ENCODE results near the gene DGKI. TPM values are rescaled to one million over a fixed set of nuclear protein-coding genes. Genes with fewer than 3 reads are reported as not detected.
A peak's percentile ranks its signal among the peaks of the same experiment; 100 is the strongest.

Gene DGKI
- total RNA-seq, 1 experiment from 2014 or later = not detected

DNA sequence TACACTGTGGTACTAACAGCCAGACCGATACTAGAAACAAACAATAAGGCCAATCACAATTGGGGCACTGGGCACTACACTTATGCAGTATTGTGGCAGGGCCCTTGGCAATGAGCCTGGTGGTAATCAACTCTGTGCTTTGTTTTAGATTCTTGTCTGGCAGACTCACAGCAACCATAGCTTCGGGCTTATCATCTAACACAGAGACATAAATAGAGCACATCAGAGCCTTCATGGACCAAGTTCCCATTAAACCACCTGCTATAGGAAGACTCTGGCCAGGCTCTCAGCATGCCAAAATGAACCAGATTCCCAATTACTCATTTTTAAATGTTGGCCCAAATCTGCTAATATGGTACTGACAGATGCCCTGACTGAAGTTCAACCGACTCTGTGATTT, 218.6 kb downstream of the DGKI start:
- Histone ChIP-seq H3K9me3 (ENCODE audit: control insufficient read depth, insufficient read depth, low read depth, low read length) (no peaks in the 10 kb centered on the region), H3K4me1 (ENCODE audit: control insufficient read depth, insufficient read depth, low read length) (no peaks in the 10 kb centered on the region), H3K4me3 (ENCODE audit: low read depth in 2 of 2, low read length in 2 of 2) (no peak overlapping the region), H3K27me3 (ENCODE audit: control insufficient read depth, insufficient read depth, low read length) (peaks cover 6% of the 10 kb centered on the region), H3K36me3 (ENCODE audit: control insufficient read depth, insufficient read depth, low read length) (no peaks in the 10 kb centered on the region), H3K27ac (ENCODE audit: low read length) (no peak overlapping the region)
- in situ Hi-C loops (cut with HindIII; ENCODE audit: low pct_unique_long_range_greater_than_20kb, low sequenced_read_pairs) = no loop called here
- no TSS peak for BruUV-seq (replicated peaks)
- CTCF ChIA-PET = no interaction called here
- POLR2A ChIA-PET = no interaction called here
- intact Hi-C loops (cut with micrococcal nuclease; ENCODE audit: unreplicated experiment) = no loop called here
- TF ChIP-seq REST (IDR thresholded peaks at IDR 0.05; ENCODE audit: insufficient read depth in 1 of 2, low read depth in 2 of 2, low read length in 1 of 2) = no peak
- TF ChIP-seq TCF7L2 (IDR thresholded peaks at IDR 0.05; ENCODE audit: low read depth, low read length) = no peak
- TF ChIP-seq, protein P1, sequence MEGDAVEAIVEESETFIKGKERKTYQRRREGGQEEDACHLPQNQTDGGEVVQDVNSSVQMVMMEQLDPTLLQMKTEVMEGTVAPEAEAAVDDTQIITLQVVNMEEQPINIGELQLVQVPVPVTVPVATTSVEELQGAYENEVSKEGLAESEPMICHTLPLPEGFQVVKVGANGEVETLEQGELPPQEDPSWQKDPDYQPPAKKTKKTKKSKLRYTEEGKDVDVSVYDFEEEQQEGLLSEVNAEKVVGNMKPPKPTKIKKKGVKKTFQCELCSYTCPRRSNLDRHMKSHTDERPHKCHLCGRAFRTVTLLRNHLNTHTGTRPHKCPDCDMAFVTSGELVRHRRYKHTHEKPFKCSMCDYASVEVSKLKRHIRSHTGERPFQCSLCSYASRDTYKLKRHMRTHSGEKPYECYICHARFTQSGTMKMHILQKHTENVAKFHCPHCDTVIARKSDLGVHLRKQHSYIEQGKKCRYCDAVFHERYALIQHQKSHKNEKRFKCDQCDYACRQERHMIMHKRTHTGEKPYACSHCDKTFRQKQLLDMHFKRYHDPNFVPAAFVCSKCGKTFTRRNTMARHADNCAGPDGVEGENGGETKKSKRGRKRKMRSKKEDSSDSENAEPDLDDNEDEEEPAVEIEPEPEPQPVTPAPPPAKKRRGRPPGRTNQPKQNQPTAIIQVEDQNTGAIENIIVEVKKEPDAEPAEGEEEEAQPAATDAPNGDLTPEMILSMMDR (IDR thresholded peaks at IDR 0.05) = no peak
- TF ChIP-seq POLR2AphosphoS5 (IDR thresholded peaks at IDR 0.05; ENCODE audit: low read depth, low read length) = no peak
- no peak for TF ChIP-seq SIN3A (IDR thresholded peaks at IDR 0.05; ENCODE audit: borderline replicate concordance, insufficient read depth, low read depth, low read length)
- DNase-seq (ENCODE audit: low read depth, low spot score) (no peak), ATAC-seq (no peak)

- no peak for TF ChIP-seq REST (IDR thresholded peaks at IDR 0.05; ENCODE audit: insufficient read depth in 1 of 2, low read depth in 2 of 2, low read length in 1 of 2)
- TF ChIP-seq, protein P1 (IDR thresholded peaks at IDR 0.05) = peak; percentile 79
- in situ Hi-C loops (cut with HindIII; ENCODE audit: low pct_unique_long_range_greater_than_20kb, low sequenced_read_pairs) = no loop called here
- peaks cover 6% of the 10 kb centered on the region for H3K27me3 ChIP-seq (ENCODE audit: control insufficient read depth, insufficient read depth, low read length)
- H3K4me3 ChIP-seq (ENCODE audit: low read depth in 2 of 2, low read length in 2 of 2) = no peak overlapping the region
- H3K4me1 ChIP-seq (ENCODE audit: control insufficient read depth, insufficient read depth, low read length) = no peaks in the 10 kb centered on the region
- H3K9me3 ChIP-seq (ENCODE audit: control insufficient read depth, insufficient read depth, low read depth, low read length) = no peaks in the 10 kb centered on the region
- H3K36me3 ChIP-seq (ENCODE audit: control insufficient read depth, insufficient read depth, low read length) = no peaks in the 10 kb centered on the region
- intact Hi-C loops (cut with micrococcal nuclease; ENCODE audit: unreplicated experiment) = no loop called here
- BruUV-seq (replicated peaks) = no TSS peak
- H3K27ac ChIP-seq (ENCODE audit: low read length) = no peak overlapping the region
- ChIA-PET POLR2A (no interaction called here), CTCF (interaction anchor here (0.6 kb wide), 2 partner anchors 22 to 1511 kb away, joined by 4 to 6 read pairs; no protein-coding TSS in a partner anchor)
- ATAC-seq (peak; percentile 42; the same call in 1 of the 2 replicates), DNase-seq (ENCODE audit: low read depth, low spot score) (peak; percentile 42)
Measured at GRCh38 chr7:137626469-137627067, 220.2 kb downstream of the DGKI start.
